Activated T-cell treated with anti-CD3 and anti-CD28 coated beads, Interleukin-2, amount 50 U/mL, for 72 hours (primary cell): Measurements from ENCODE around the gene PRM2. TPM values are rescaled to one million over a fixed set of nuclear protein-coding genes. Genes with fewer than 3 reads are reported as not detected.
"Not testable (repeated sequence)": the region's sequence is repeated elsewhere in the genome, so short reads cannot be mapped to it uniquely, and the experiment has no call there.

Experiments
- ATAC-seq, 2 donors: fragments of 150-1000 bp; cut with Tn5 transposase; replicated peaks in 1 of 2; 2 replicates each; pipeline ENCODE4 v1.10.0; 2021; ENCODE audit warnings: moderate library complexity in 2 of 2, mild to moderate bottlenecking in 1 of 2
- DNase-seq, 2 donors: peaks; one replicate each; pipeline ENCODE4 v3.0.0; 2021 to 2022; ENCODE audit warnings: mixed read lengths in 1 of 2
- H3K27ac Mint-ChIP-seq: one replicate; pipeline ENCODE4 v1.8.0; 2022; ENCODE audit warnings: mild to moderate bottlenecking, moderate library complexity, mixed read lengths
- H3K27me3 Mint-ChIP-seq: one replicate; pipeline ENCODE4 v1.8.0; 2022; ENCODE audit warnings: low read depth, mixed read lengths
- H3K36me3 Mint-ChIP-seq, 2 donors: one replicate each; pipeline ENCODE4 v1.8.0; 2022; ENCODE audit warnings: mixed read lengths in 2 of 2, mild to moderate bottlenecking in 1 of 2; ENCODE audit not compliant: insufficient read depth in 2 of 2
- H3K4me1 Mint-ChIP-seq: one replicate; pipeline ENCODE4 v1.8.0; 2022; ENCODE audit warnings: low read depth, mixed read lengths
- H3K4me3 Mint-ChIP-seq, 2 donors: one replicate each; pipeline ENCODE4 v1.8.0; 2022; ENCODE audit warnings: mild to moderate bottlenecking in 2 of 2, mixed read lengths in 2 of 2, moderate library complexity in 2 of 2
- H3K9me3 Mint-ChIP-seq, 2 donors: one replicate each; pipeline ENCODE4 v1.8.0; 2022; ENCODE audit warnings: mixed read lengths in 2 of 2
- total RNA-seq, 2 donors: library from RNA; stranded (reverse); gene quantifications; one replicate each; pipeline ENCODE4 v1.2.3, GENCODE V29; 2022

Gene PRM2
- total RNA-seq, 2 donors from 2014 or later, result not detected

- Mint-ChIP-seq H3K4me3 (no peak overlapping the region), H3K27me3 (peaks cover 7% of the 10 kb centered on the region), H3K36me3 (no peaks in the 10 kb centered on the region), H3K9me3 (no peaks in the 10 kb centered on the region), H3K4me1 (peaks cover 53% of the 10 kb centered on the region), H3K27ac (no peak overlapping the region)
- DNase-seq (no peak), ATAC-seq (no peak)
Measured at GRCh38 chr16:11290102-11290893, 14.0 kb upstream of the PRM2 start.

- not testable (repeated sequence) for H3K9me3 Mint-ChIP-seq, H3K36me3 Mint-ChIP-seq, H3K4me3 Mint-ChIP-seq, DNase-seq, ATAC-seq, H3K27me3 Mint-ChIP-seq, H3K27ac Mint-ChIP-seq
- peaks cover 55% of the 10 kb centered on the region for H3K4me1 Mint-ChIP-seq
Measured at GRCh38 chr16:11289696-11290095, 13.4 kb upstream of the PRM2 start.

- H3K9me3 Mint-ChIP-seq, result no peaks in the 10 kb centered on the region
- DNase-seq (no peak), ATAC-seq (no peak)
- H3K27ac Mint-ChIP-seq, result no peak overlapping the region
- H3K27me3 Mint-ChIP-seq, result peaks cover 7% of the 10 kb centered on the region
- no peaks in the 10 kb centered on the region for H3K36me3 Mint-ChIP-seq
- H3K4me1 Mint-ChIP-seq, result peaks cover 51% of the 10 kb centered on the region
- H3K4me3 Mint-ChIP-seq, result no peak overlapping the region
Measured at GRCh38 chr16:11289202-11289601, 12.9 kb upstream of the PRM2 start.

- Mint-ChIP-seq H3K27me3 (peaks cover 19% of the 10 kb centered on the region), H3K9me3 (no peaks in the 10 kb centered on the region), H3K27ac (peak overlapping the region; percentile 26)
Measured at GRCh38 chr16:11285842-11286241, 9.6 kb upstream of the PRM2 start.

GRCh38 chr16:11283820-11284248 lies 7.6 kb upstream of the PRM2 start:
- H3K27me3 Mint-ChIP-seq, result peaks cover 16% of the 10 kb centered on the region
- no peak overlapping the region for H3K4me3 Mint-ChIP-seq
- H3K36me3 Mint-ChIP-seq, result no peaks in the 10 kb centered on the region
- ATAC-seq (no peak), DNase-seq (no peak)
- no peak overlapping the region for H3K27ac Mint-ChIP-seq
- no peaks in the 10 kb centered on the region for H3K9me3 Mint-ChIP-seq
- peaks cover 40% of the 10 kb centered on the region for H3K4me1 Mint-ChIP-seq

More at GRCh38 chr16:11285842-11286241, 9.6 kb upstream of the PRM2 start:
- no peak for DNase-seq
- H3K4me3 Mint-ChIP-seq, result peak overlapping the region; percentile 48 to 51
- peak; percentile 59 to 68 for ATAC-seq
- no peaks in the 10 kb centered on the region for H3K36me3 Mint-ChIP-seq
- peaks cover 40% of the 10 kb centered on the region for H3K4me1 Mint-ChIP-seq

GRCh38 chr16:11280616-11281522 lies 4.6 kb upstream of the PRM2 start, which contains the start of gene PRM1:
PRM1 (minus strand) TSS chr16:11281330; CDS start chr16:11281238, 92 bp downstream.
- no peaks in the 10 kb centered on the region for H3K36me3 Mint-ChIP-seq
- H3K4me3 Mint-ChIP-seq, result no peak within 1 kb of the TSS

GRCh38 chr16:11278681-11279628 lies 2.7 kb upstream of the PRM2 start:
- H3K9me3 Mint-ChIP-seq, result no peaks in the 10 kb centered on the region
- no peaks in the 10 kb centered on the region for H3K36me3 Mint-ChIP-seq
- peak overlapping the region; percentile 5 for H3K27ac Mint-ChIP-seq

More at GRCh38 chr16:11280616-11281522, 4.6 kb upstream of the PRM2 start, which contains the start of gene PRM1:
- ATAC-seq, result no peak
- H3K27me3 Mint-ChIP-seq, result peaks cover 11% of the 10 kb centered on the region
- H3K9me3 Mint-ChIP-seq, result no peaks in the 10 kb centered on the region
- H3K27ac Mint-ChIP-seq, result no peak within 1 kb of the TSS
- H3K4me1 Mint-ChIP-seq, result peaks cover 15% of the 10 kb centered on the region
- no peak for DNase-seq

GRCh38 chr16:11277607-11278337 lies 1.5 kb upstream of the PRM2 start:
- Mint-ChIP-seq H3K4me1 (peaks cover 5% of the 10 kb centered on the region), H3K36me3 (no peaks in the 10 kb centered on the region), H3K4me3 (no peak overlapping the region), H3K9me3 (no peaks in the 10 kb centered on the region), H3K27ac (no peak overlapping the region), H3K27me3 (peaks cover 7% of the 10 kb centered on the region)
- DNase-seq (no peak), ATAC-seq (no peak)

More at GRCh38 chr16:11278681-11279628, 2.7 kb upstream of the PRM2 start:
- Mint-ChIP-seq H3K4me3 (no peak overlapping the region), H3K4me1 (peaks cover 5% of the 10 kb centered on the region), H3K27me3 (peaks cover 11% of the 10 kb centered on the region)
- ATAC-seq (peak in 1 of 2 donors; percentile 39), DNase-seq (no peak)

- Mint-ChIP-seq H3K27ac (no peak overlapping the region), H3K4me1 (peaks cover 2% of the 10 kb centered on the region), H3K36me3 (no peaks in the 10 kb centered on the region), H3K9me3 (no peaks in the 10 kb centered on the region), H3K27me3 (peaks cover 2% of the 10 kb centered on the region), H3K4me3 (no peak overlapping the region)
- ATAC-seq (no peak), DNase-seq (no peak)
Measured at GRCh38 chr16:11276896-11277593, 765 bp upstream of the PRM2 start.

- DNase-seq (no peak), ATAC-seq (no peak)
- no peaks in the 10 kb centered on the region for H3K4me1 Mint-ChIP-seq
- H3K4me3 Mint-ChIP-seq, result no peak overlapping the region
- no peak overlapping the region for H3K27ac Mint-ChIP-seq
- H3K36me3 Mint-ChIP-seq, result no peaks in the 10 kb centered on the region
- no peaks in the 10 kb centered on the region for H3K9me3 Mint-ChIP-seq
- H3K27me3 Mint-ChIP-seq, result no peaks in the 10 kb centered on the region
Measured at GRCh38 chr16:11274964-11275363, 1.3 kb downstream of the PRM2 start.

- H3K9me3 Mint-ChIP-seq, result no peaks in the 10 kb centered on the region
- ATAC-seq (no peak), DNase-seq (no peak)
- H3K4me1 Mint-ChIP-seq, result no peaks in the 10 kb centered on the region
- no peaks in the 10 kb centered on the region for H3K27me3 Mint-ChIP-seq
- no peak overlapping the region for H3K4me3 Mint-ChIP-seq
- H3K36me3 Mint-ChIP-seq, result no peaks in the 10 kb centered on the region
- no peak overlapping the region for H3K27ac Mint-ChIP-seq
Measured at GRCh38 chr16:11273721-11274324, 2.5 kb downstream of the PRM2 start.
